WI38 (cell line): ENCODE data around the gene SHANK3.
A peak's percentile ranks its signal among the peaks of the same experiment; 100 is the strongest.

Experiments used
- H3K4me3 ChIP-seq: 2 replicates; pipeline ENCODE4 v1.5.1; 2011; ENCODE audit warnings: low read depth, mild to moderate bottlenecking, control low read depth, low read length
- TF ChIP-seq, protein P1 (sequence below): IDR thresholded peaks from 2 replicates; pipeline ENCODE4 v1.5.1; 2012; ENCODE audit warnings: low read depth, mild to moderate bottlenecking, control low read depth, low read length

The SHANK3 gene

GRCh38 chr22:50672471-50673230, at the start of gene SHANK3:
SHANK3 (plus strand) TSS chr22:50672823.
- no peak within 1 kb of the TSS for H3K4me3 ChIP-seq

GRCh38 chr22:50624347-50625130, 48.1 kb upstream of the SHANK3 start:
- H3K4me3 ChIP-seq: no peak overlapping the region
- TF ChIP-seq, protein P1, sequence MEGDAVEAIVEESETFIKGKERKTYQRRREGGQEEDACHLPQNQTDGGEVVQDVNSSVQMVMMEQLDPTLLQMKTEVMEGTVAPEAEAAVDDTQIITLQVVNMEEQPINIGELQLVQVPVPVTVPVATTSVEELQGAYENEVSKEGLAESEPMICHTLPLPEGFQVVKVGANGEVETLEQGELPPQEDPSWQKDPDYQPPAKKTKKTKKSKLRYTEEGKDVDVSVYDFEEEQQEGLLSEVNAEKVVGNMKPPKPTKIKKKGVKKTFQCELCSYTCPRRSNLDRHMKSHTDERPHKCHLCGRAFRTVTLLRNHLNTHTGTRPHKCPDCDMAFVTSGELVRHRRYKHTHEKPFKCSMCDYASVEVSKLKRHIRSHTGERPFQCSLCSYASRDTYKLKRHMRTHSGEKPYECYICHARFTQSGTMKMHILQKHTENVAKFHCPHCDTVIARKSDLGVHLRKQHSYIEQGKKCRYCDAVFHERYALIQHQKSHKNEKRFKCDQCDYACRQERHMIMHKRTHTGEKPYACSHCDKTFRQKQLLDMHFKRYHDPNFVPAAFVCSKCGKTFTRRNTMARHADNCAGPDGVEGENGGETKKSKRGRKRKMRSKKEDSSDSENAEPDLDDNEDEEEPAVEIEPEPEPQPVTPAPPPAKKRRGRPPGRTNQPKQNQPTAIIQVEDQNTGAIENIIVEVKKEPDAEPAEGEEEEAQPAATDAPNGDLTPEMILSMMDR: no peak

More at GRCh38 chr22:50672471-50673230, at the start of gene SHANK3:
- TF ChIP-seq, protein P1: no peak

DNA sequence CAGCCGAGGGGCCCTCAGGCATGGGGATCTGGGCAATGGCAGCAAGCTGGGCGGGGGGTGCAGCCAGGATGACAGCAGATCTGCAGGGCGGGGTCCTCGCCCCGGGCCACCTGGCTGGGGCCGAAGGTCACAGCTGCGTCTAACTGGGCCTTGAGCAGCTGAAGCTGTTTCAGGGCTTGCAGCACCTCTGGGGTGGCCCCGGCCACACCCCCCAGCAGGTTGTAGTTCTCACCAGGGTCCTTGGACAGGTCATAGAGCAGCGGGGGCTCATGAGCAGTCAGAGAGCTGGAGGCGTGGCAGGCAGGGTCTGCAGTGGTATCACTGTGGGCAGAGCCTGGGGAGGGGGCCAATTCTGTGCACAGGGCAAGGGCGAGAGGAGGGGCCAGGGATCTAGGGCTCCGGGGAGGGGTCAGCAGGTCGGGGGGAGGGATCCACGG, 47.5 kb upstream of the SHANK3 start:
- no peak overlapping the region for H3K4me3 ChIP-seq
- TF ChIP-seq, protein P1: no peak

- TF ChIP-seq, protein P1: no peak
- H3K4me3 ChIP-seq: no peak overlapping the region
These were observed 46.9 kb upstream of the SHANK3 start for GRCh38 chr22:50625568-50626313.

- H3K4me3 ChIP-seq: no peak overlapping the region
These were observed 46.2 kb upstream of the SHANK3 start for GRCh38 chr22:50626314-50626849.

DNA sequence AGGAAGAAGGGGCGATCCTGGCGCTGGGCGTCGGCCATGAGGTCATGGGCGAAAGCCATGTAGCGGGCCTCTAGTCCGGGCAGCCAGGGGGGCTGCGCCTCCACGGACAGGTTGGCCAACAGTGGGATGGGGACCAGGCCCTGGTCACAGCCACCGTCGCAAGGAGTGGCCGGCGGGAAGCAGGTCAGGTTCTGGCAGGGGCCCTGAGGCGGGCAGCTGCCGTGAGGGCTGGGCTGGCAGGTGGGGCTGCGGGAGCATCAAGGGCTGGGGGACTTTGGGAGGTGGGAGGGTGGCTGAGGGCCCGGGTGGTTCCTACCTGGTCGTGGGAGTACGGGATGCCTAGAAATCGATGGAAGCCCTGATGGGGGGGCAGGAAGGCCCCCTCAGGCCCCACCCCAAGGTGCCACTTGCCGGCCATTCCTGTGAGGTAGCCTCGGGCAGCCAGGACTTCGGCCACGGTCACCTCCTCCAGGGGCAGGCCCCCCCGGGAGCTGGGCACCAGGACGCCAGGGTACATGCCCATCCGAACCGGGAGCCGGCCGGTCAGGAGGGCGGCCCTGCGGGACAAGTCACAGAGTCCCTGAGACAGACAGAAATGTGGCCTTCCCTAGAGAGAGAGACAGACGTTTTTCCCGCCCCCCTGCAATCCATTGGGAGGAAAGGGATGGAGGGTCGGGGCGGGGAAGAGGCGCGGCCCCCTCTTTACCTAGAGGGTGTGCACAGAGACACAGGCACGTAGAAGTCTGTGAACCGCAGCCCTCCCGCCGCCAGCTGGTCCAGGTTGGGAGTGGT, 45.6 kb upstream of the SHANK3 start:
- TF ChIP-seq, protein P1: no peak
- H3K4me3 ChIP-seq: peak overlapping the region; percentile 88

More at GRCh38 chr22:50626314-50626849, 46.2 kb upstream of the SHANK3 start:
- TF ChIP-seq, protein P1: no peak
